C4-2B (cell line): ENCODE results near the gene SELENOO.

Source experiments
- H3K27ac ChIP-seq: fragments of 450-650 bp; 2 replicates; pipeline ENCODE4 v1.5.1; 2017
- ZFX ChIP-seq: fragments of 450-650 bp; IDR thresholded peaks from 2 replicates; pipeline ENCODE4 v1.6.1; 2017
- TF ChIP-seq, protein P1 (sequence below): fragments of 450-650 bp; conservative IDR thresholded peaks from 2 replicates; pipeline ENCODE4 v1.5.1; 2017; ENCODE audit warnings: mild to moderate bottlenecking

SELENOO gene

DNA sequence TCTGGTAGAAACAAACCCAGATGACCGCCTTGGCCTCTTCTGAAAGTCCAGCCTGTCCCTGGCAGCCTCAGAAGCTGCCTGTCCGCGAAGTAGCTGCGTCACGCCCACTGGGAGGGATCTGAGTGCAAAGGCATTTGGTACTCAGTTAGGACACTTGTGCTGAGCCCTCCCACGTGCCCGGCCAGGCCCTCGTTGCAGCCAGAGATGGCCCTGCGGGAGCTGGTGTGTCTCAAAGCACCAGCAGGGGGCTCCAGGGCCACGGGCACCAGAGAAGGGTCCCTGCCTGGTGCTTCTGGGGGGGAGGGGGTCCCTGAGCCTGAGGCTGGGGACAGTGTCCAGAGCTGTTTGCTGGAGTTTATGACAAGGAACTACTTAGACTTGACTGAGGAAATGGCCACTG is 5.8 kb downstream of the SELENOO start:
- H3K27ac ChIP-seq: no peak overlapping the region
- TF ChIP-seq, protein P1, sequence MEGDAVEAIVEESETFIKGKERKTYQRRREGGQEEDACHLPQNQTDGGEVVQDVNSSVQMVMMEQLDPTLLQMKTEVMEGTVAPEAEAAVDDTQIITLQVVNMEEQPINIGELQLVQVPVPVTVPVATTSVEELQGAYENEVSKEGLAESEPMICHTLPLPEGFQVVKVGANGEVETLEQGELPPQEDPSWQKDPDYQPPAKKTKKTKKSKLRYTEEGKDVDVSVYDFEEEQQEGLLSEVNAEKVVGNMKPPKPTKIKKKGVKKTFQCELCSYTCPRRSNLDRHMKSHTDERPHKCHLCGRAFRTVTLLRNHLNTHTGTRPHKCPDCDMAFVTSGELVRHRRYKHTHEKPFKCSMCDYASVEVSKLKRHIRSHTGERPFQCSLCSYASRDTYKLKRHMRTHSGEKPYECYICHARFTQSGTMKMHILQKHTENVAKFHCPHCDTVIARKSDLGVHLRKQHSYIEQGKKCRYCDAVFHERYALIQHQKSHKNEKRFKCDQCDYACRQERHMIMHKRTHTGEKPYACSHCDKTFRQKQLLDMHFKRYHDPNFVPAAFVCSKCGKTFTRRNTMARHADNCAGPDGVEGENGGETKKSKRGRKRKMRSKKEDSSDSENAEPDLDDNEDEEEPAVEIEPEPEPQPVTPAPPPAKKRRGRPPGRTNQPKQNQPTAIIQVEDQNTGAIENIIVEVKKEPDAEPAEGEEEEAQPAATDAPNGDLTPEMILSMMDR: peak; percentile 68
- no peak for TF ChIP-seq ZFX

DNA sequence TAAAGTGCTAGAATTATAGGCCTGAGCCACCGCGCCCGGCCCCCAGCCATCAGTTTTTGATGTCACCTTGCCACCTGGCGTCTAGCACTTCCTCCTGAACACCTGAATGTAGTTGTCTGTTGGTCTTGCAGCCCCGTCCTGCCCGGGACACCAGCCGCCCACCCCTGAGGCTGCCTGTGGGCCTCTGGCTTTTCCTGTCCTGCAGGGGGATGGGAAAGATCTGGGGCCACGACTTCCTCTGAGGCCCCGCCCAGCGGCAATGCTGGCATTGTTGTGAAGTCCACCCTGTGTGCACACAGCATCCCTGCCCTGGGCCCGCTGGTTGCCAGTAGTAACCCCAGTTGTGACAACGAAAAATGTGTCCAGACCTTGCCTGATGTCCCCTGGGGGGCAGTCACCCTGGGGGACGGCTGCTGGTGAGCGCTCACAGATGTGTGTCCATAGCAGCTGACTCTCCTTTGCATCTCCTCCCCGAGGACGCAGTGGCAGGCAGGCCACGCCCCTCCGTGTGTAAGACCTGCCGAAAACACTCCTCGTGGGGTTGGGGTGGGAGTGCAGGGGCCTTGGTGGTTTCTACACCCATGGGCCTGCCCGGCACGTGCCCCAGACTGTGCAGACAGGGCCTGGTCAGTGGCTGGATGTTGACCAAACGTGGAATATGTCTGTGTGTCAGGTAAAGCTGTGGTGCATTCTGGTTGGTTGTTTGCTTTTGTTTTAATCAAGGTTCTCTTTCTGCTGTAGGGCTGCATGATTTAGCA is 6.8 kb downstream of the SELENOO start:
- TF ChIP-seq ZFX: no peak
- TF ChIP-seq, protein P1: no peak
- H3K27ac ChIP-seq: no peak overlapping the region

DNA sequence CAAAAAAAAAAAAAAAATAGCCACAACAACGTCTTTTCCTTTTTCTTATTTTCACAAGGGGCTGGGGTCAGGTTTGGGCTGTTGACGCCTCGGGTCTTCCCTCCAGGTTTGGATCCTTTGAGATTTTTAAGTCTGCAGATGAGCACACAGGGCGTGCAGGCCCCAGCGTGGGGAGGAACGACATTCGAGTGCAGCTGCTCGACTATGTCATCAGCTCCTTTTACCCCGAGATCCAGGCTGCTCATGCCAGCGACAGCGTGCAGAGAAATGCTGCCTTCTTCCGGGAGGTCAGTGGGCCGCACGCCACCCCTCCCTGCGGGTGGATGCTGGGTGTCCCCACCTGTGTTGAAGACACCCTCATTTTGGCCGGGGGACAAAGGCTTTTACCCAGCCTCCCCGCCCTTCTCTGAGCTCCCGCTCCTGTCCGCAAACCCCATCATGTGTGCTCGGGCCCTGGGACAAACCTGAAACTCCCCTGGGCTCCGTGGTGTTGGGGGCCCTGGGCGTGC is 7.7 kb downstream of the SELENOO start:
- TF ChIP-seq, protein P1: no peak
- TF ChIP-seq ZFX: no peak
- H3K27ac ChIP-seq: no peak overlapping the region

DNA sequence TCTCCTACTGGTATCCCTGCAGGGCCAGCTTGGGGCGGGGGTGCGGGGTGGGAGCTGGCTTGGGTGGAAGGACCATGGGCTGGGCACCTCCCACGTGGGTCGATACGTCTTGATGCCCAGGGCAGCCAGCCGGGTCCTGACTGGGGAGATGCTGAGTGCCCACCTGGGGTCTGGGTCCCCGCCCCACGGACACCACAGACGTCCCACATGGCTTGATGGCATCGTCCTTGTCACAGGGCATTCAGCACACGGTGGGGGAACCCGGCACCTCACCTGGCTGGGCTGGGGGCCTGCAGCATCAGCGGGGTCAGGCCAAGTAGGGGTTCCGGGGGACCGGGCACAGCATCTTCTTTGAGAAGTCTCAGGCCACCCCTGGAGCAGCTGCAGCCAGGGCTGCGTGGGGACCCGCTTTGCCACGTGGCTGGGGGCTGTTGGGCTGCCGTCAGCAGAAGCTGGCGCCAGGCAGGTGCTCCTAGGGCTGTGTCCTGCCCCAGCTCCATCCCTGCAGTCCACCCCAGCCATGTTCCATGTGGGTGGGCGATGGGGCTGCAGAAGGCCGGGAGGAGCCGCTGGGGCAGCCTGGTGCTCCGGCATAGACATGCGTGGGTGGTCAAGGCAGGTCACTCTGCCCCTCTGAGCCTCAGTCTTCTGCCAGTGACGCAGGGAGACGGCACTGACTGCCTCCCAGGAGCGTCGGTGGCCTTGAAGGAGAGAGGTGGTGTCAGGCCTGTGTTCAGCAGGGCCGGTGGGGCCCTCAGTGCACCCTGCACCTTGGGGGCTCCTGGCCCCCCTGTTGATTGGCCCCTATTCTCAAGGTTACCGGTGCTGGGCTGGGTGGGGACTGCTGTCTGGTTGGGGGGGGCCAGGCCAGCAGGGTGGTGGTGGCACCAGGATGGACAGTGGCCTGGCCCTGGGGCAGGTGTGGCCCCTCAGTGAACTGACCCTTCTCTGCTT is 8.4 kb downstream of the SELENOO start:
- no peak for TF ChIP-seq ZFX
- TF ChIP-seq, protein P1: no peak
- H3K27ac ChIP-seq: no peak overlapping the region

DNA sequence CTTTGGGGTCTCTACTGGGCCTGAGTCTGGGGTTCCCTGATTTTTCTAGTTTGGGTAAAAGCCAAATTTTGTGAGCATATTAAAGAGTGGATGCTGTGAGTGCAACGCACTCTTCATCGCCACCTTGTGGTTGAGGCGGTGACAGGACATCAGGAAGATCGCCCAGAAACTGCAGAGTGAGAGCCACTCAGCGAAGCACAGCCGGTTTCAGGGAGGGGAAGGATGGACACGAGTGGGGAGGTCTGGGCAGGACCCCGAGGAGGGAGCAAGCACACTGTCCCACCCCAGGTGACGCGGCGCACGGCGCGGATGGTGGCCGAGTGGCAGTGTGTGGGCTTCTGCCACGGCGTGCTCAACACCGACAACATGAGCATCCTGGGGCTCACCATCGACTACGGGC is 9.1 kb downstream of the SELENOO start:
- TF ChIP-seq, protein P1: peak; percentile 95
- TF ChIP-seq ZFX: no peak
- no peak overlapping the region for H3K27ac ChIP-seq

DNA sequence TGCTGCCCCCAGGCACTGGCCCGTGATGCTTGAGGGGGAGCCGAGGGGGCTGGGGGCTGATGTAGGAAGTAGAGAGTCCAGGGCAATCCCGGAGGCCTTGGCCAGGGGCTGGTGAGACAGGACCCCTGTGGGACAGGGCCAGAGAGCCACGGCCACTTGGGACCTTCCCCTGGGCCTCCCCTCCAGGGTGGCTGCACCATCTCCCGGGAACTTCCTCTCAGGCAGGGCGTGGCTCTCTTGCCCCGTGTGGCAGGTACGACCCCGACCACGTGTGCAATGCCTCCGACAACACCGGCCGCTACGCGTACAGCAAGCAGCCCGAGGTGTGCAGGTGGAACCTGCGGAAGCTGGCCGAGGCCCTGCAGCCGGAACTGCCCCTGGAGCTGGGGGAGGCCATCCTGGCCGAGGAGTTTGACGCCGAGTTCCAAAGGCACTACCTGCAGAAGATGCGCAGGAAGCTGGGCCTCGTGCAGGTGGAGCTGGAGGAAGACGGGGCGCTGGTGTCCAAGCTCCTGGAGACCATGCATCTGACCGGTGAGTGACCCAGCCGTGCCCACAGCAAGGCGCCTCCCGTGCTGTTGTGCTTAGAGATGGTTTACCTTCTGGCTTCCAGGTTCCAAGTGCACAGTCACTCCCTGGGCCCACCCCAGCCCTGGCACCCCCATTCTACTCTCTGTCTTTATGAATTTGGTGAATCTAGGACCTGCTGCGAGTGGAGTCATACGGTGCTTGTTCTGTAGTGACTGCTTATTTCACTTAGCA is 9.7 kb downstream of the SELENOO start:
- no peak overlapping the region for H3K27ac ChIP-seq
- TF ChIP-seq ZFX: no peak
- TF ChIP-seq, protein P1: no peak
